Esophagus squamous epithelium (tissue), 4 donors: Measurements from ENCODE around the gene NLRP5.

Source experiments
- POLR2A ChIP-seq, 4 donors: fragments of 450-650 bp; IDR thresholded peaks; one replicate each; pipeline ENCODE4 v1.6.1; 2017; ENCODE audit warnings: antibody characterized with exemption in 4 of 4, mild to moderate bottlenecking in 4 of 4, moderate library complexity in 3 of 4
- TF ChIP-seq, protein P1 (sequence below), 6 experiments: fragments of 450-650 bp in 4 of 6; fragments of 200-600 bp in 2 of 6; sonication (generic) in 2 of 6; IDR thresholded peaks; one replicate each; pipeline ENCODE4 v1.5.1; 2016 to 2019; ENCODE audit warnings: antibody characterized with exemption in 6 of 6, mild to moderate bottlenecking in 4 of 6, moderate library complexity in 4 of 6

DNA sequence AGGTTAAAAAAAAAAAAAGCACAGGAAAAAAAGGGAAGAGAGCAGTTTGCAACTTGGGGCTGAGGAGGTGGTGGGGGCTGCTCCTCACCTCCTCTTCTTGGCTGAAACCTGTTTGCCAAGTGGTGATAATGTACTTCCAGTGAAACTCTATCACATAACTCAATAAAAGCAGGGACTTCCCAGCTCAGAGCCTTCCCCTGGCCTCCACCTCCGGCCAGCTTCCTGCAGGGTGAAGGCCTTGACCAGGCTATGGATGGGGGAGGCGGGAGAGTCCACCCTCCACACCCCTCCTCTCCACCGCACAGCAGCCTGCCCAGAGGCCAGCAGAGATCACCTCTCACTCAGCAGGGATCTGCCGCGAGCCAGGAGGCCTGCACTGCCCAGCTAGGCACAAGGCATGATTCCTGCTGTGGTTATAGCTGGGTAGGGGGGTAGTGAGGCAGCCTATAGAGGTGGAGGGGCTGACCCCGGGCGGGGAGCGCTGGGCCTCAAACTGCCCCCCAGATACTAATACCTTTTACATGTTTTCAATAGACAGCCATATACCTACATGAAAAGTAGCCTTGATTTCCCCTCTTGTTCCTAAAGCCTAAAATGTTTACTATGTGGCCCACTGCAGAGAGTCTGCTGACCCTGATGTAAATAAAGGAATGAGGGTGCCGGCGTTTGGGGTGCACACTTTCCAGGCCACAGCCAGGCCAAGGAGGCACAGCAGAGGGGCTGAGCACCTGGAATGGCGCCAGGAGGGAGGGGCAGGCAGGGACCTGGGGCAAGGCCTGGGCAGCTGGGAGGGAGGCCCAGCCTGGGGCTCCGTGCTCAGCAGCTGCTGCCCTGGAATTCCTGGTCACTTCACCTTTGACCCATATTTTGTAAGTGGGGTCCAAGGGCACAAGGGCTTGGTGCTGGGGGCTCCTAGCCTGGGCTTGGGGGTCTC is 124.2 kb downstream of the NLRP5 start:
- TF ChIP-seq, protein P1, sequence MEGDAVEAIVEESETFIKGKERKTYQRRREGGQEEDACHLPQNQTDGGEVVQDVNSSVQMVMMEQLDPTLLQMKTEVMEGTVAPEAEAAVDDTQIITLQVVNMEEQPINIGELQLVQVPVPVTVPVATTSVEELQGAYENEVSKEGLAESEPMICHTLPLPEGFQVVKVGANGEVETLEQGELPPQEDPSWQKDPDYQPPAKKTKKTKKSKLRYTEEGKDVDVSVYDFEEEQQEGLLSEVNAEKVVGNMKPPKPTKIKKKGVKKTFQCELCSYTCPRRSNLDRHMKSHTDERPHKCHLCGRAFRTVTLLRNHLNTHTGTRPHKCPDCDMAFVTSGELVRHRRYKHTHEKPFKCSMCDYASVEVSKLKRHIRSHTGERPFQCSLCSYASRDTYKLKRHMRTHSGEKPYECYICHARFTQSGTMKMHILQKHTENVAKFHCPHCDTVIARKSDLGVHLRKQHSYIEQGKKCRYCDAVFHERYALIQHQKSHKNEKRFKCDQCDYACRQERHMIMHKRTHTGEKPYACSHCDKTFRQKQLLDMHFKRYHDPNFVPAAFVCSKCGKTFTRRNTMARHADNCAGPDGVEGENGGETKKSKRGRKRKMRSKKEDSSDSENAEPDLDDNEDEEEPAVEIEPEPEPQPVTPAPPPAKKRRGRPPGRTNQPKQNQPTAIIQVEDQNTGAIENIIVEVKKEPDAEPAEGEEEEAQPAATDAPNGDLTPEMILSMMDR (IDR thresholded peaks at IDR 0.05), result no peak
- no peak for TF ChIP-seq POLR2A (IDR thresholded peaks at IDR 0.05)
